Gastrocnemius medialis (tissue), 4 donors: ENCODE measurements around the gene KCNK17.

Source experiments
- CTCF ChIP-seq, 5 experiments: fragments of 450-650 bp in 3 of 5; fragments of 200-600 bp in 2 of 5; sonication (generic) in 2 of 5; IDR thresholded peaks in 4 of 5; conservative IDR thresholded peaks in 1 of 5; 1 replicate in 4 of 5; 2 replicates in 1 of 5; pipeline ENCODE4 v1.5.1; 2016 to 2019; ENCODE audit warnings: antibody characterized with exemption in 5 of 5, mild to moderate bottlenecking in 3 of 5, moderate library complexity in 3 of 5
- POLR2A ChIP-seq, 2 donors: fragments of 450-650 bp; IDR thresholded peaks; one replicate each; pipeline ENCODE4 v1.6.1; 2017; ENCODE audit warnings: antibody characterized with exemption in 2 of 2, mild to moderate bottlenecking in 2 of 2, moderate library complexity in 2 of 2

GRCh38 chr6:39260456-39260855 lies 53.8 kb downstream of the KCNK17 start:
- no peak for TF ChIP-seq CTCF (IDR thresholded peaks at IDR 0.05 in 4 of 5, conservative IDR thresholded peaks at IDR 0.05 in 1 of 5)
- no peak for TF ChIP-seq POLR2A (IDR thresholded peaks at IDR 0.05)
